ENCODE measurements around the gene ARFGEF2. TPM values are rescaled to one million over a fixed set of nuclear protein-coding genes. Genes with fewer than 3 reads are reported as not detected.
A peak's percentile ranks its signal among the peaks of the same experiment; 100 is the strongest.

Gene ARFGEF2
- total and polyA plus RNA-seq, 7 donors, result 11.4 to 28.2 (median 23.8) TPM

GRCh38 chr20:48899881-48900280 lies 21.6 kb upstream of the ARFGEF2 start:
- Histone ChIP-seq H3K4me3 (no peak overlapping the region), H3K4me1 (peaks cover 0 to 9% (median 4%) of the 10 kb centered on the region in 4 donors), H3K27me3 (no peaks in the 10 kb centered on the region), H3K27ac (no peak overlapping the region), H3K36me3 (no peaks in the 10 kb centered on the region), H3K9me3 (no peaks in the 10 kb centered on the region)
- DNase-seq, result no peak
- intact Hi-C loops (cut with DNase I), result loop anchor here (10.0 kb wide), 1 partner anchor 75 kb away; the partner anchor contains the start of gene PREX1
- no peak for TF ChIP-seq EP300 (IDR thresholded peaks at IDR 0.05)
- no peak for TF ChIP-seq POLR2AphosphoS5 (IDR thresholded peaks at IDR 0.05)
- TF ChIP-seq POLR2A (IDR thresholded peaks at IDR 0.05), result no peak
- TF ChIP-seq, protein P1, sequence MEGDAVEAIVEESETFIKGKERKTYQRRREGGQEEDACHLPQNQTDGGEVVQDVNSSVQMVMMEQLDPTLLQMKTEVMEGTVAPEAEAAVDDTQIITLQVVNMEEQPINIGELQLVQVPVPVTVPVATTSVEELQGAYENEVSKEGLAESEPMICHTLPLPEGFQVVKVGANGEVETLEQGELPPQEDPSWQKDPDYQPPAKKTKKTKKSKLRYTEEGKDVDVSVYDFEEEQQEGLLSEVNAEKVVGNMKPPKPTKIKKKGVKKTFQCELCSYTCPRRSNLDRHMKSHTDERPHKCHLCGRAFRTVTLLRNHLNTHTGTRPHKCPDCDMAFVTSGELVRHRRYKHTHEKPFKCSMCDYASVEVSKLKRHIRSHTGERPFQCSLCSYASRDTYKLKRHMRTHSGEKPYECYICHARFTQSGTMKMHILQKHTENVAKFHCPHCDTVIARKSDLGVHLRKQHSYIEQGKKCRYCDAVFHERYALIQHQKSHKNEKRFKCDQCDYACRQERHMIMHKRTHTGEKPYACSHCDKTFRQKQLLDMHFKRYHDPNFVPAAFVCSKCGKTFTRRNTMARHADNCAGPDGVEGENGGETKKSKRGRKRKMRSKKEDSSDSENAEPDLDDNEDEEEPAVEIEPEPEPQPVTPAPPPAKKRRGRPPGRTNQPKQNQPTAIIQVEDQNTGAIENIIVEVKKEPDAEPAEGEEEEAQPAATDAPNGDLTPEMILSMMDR (IDR thresholded peaks at IDR 0.05), result no peak

DNA sequence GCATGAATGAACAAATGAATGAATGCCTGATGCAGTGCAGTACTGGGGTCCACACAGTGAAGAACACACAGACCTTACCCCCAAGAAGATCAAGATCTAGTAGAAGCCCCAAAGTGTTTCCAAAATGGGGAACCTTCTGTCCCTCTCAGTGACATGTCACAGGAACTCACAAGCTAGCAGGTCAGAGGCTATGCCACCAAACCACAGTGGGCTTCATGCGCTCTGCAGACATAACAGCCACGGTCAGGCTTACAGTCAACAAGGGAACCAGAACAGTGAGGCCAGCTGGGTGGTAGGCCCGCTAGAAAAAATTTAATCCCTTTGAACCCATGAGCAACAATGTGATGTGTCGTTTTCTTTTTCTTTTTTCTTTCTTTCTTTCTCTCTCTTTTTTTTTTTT lies 20.2 kb upstream of the ARFGEF2 start:
- intact Hi-C loops (cut with DNase I), result loop anchor here (10.0 kb wide), 1 partner anchor 77 kb away; the partner anchor contains the start of gene PREX1

GRCh38 chr20:48903705-48904104 lies 17.8 kb upstream of the ARFGEF2 start:
- TF ChIP-seq POLR2A (IDR thresholded peaks at IDR 0.05), result peak in 1 of 2 donors; percentile 10
- TF ChIP-seq, protein P1 (IDR thresholded peaks at IDR 0.05), result no peak
- H3K36me3 ChIP-seq, result no peaks in the 10 kb centered on the region
- peaks cover 0 to 3% (median 0%) of the 10 kb centered on the region in 4 donors for H3K4me1 ChIP-seq
- H3K4me3 ChIP-seq, result no peak overlapping the region
- H3K9me3 ChIP-seq, result no peaks in the 10 kb centered on the region
- no peaks in the 10 kb centered on the region for H3K27me3 ChIP-seq
- intact Hi-C loops (cut with DNase I), result loop anchor here (10.0 kb wide), 1 partner anchor 79 kb away; the partner anchor contains the start of gene PREX1
- 91 to 96% methylated on average over 10 of the region's 10 CpGs for WGBS, 2 donors
- H3K27ac ChIP-seq, result no peak overlapping the region
- DNase-seq, result no peak

More for the DNA sequence above, 20.2 kb upstream of the ARFGEF2 start:
- no peak overlapping the region for H3K4me3 ChIP-seq
- H3K27ac ChIP-seq, result no peak overlapping the region
- H3K9me3 ChIP-seq, result no peaks in the 10 kb centered on the region
- TF ChIP-seq, protein P1 (IDR thresholded peaks at IDR 0.05), result no peak
- TF ChIP-seq POLR2AphosphoS5 (IDR thresholded peaks at IDR 0.05), result no peak
- no peak for TF ChIP-seq EP300 (IDR thresholded peaks at IDR 0.05)
- TF ChIP-seq POLR2A (IDR thresholded peaks at IDR 0.05), result no peak
- WGBS, 2 donors, result 81 to 88% methylated on average over 4 of the region's 4 CpGs
- H3K4me1 ChIP-seq, result peaks cover 0 to 9% (median 4%) of the 10 kb centered on the region in 4 donors
- DNase-seq, result no peak
- no peaks in the 10 kb centered on the region for H3K27me3 ChIP-seq
- no peaks in the 10 kb centered on the region for H3K36me3 ChIP-seq

- Histone ChIP-seq H3K4me3 (no peak overlapping the region), H3K27ac (no peak overlapping the region), H3K4me1 (peaks cover 0 to 3% (median 0%) of the 10 kb centered on the region in 4 donors), H3K9me3 (no peaks in the 10 kb centered on the region), H3K36me3 (no peaks in the 10 kb centered on the region), H3K27me3 (no peaks in the 10 kb centered on the region)
- intact Hi-C loops (cut with DNase I), result loop anchor here (1.0 to 10.0 kb wide), 2 partner anchors 80 to 247 kb away; partner anchors contain the start of gene PREX1
- 24 to 33% methylated on average over 11 of the region's 11 CpGs for WGBS, 2 donors
- no peak for DNase-seq
- no peak for TF ChIP-seq POLR2A (IDR thresholded peaks at IDR 0.05)
- TF ChIP-seq, protein P1 (IDR thresholded peaks at IDR 0.05), result peak; percentile 63 to 79 (median 72)
- no peak for TF ChIP-seq POLR2AphosphoS5 (IDR thresholded peaks at IDR 0.05)
- no peak for TF ChIP-seq EP300 (IDR thresholded peaks at IDR 0.05)
Measured at GRCh38 chr20:48904566-48905296, 16.8 kb upstream of the ARFGEF2 start.
